HG03520 (cell line): ENCODE measurements around the gene FICD.

ENCODE experiments used
- ATAC-seq: cut with Tn5 transposase; IDR thresholded peaks from one replicate; pipeline ENCODE4 v1.9.1; 2021; ENCODE audit warnings: mild to moderate bottlenecking, moderate library complexity; ENCODE audit not compliant: unreplicated experiment

FICD gene

DNA sequence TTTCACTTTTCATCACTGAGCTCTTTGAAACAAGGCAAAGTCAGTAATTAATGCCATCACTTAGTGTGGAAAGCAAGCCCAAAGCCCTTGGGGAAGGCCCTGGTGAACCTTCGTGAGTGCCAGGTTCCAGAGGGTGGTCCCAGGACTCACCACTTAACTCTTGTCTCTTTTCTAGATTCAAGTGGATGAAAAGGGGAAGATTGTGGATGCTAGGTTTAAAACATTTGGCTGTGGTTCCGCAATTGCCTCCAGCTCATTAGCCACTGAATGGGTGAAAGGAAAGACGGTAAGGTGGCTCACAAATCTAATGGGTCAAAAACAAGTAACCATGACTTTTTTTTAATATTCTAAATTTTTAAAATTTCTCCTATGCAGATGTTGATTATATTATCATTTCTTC is 50.1 kb downstream of the FICD start:
- ATAC-seq = no peak

GRCh38 chr12:108565976-108566375 is 50.9 kb downstream of the FICD start:
- no peak for ATAC-seq

DNA sequence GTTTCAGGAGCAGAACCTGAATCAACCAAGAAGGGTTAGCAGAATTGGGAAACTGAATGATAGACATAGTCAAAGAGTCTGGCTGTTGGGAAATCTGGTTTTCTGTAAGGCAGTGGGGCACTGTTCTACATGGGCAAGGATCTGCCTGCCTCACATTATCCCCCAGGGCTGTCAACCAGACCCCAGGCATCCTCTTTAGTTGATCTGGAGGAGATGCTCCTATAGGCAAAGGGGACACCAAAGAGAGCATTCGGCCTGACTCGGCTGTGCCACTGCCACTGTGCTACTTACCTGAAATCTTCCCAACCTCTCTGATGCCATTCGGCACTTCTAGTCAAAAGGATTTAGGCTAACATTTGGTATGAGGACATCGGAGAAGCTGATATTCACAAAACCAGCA is 51.4 kb downstream of the FICD start:
- no peak for ATAC-seq

GRCh38 chr12:108567406-108568337 is 52.6 kb downstream of the FICD start:
- ATAC-seq = no peak

- ATAC-seq = peak; percentile 75
Measured at GRCh38 chr12:108568338-108569154, 53.5 kb downstream of the FICD start.
